ENCODE data around the gene SNX6. TPM values are rescaled to one million over a fixed set of nuclear protein-coding genes. Genes with fewer than 3 reads are reported as not detected.
"Not testable (repeated sequence)": the region's sequence is repeated elsewhere in the genome, so short reads cannot be mapped to it uniquely, and the experiment has no call there.

The SNX6 gene
- total RNA-seq, 1 experiment from 2014 or later: 64.2 TPM

DNA sequence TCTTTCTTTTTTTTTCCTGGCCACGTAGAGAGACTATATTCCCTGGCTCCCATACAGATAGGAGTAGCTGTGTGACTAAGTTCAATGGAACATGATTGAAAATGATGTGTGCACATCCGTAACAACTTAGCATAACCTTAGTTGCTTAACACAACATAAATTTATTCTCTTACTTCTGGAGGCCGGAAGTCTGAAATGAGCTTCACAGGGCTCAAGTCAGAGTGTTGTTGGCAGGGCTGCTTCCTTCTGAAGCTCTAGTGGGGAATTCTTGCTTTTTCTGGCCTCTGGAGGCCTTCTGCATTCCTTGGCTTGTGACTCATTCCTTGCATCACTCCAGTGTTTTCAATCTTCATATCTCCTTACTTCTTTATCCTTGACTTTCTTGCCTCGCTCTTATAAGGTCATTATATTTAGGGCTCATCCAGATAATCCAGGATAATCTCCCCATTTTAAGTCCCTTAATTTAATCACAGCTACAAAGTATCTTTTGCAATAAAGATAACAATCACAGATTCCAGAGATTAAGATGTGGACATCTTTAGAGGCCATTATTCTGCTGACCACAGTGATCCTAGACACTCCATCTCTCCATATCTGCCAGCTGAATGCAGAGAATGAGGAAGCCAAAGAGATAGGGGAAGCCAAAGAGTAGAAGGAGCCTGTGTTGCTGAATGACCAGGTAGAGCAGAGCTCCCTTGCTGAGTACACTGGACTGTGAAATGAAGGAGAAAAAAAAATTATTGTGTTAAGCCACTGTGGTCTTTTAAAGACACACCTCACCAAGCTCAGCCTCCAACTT, 21.0 kb upstream of the SNX6 start:
- Histone ChIP-seq H3K9me3 (ENCODE audit: low read depth, low read length, poor library complexity, severe bottlenecking) (no peaks in the 10 kb centered on the region), H3K27me3 (replicated peaks; ENCODE audit: insufficient read depth, low read depth, low read length, poor library complexity) (no peaks in the 10 kb centered on the region), H3K4me1 (ENCODE audit: insufficient read depth, low read length, poor library complexity, severe bottlenecking) (no peaks in the 10 kb centered on the region), H3K4me3 (ENCODE audit: low read depth, low read length, poor library complexity, severe bottlenecking) (no peak overlapping the region), H3K36me3 (ENCODE audit: insufficient read depth, low read length, poor library complexity, severe bottlenecking) (no peaks in the 10 kb centered on the region), H3K27ac (ENCODE audit: low read depth, low read length, poor library complexity, severe bottlenecking) (no peak overlapping the region)
- intact Hi-C loops (cut with micrococcal nuclease; ENCODE audit: unreplicated experiment): no loop called here
- DNase-seq (ENCODE audit: low spot score): peak; percentile 82
- no TSS peak for BruUV-seq (replicated peaks)
- TF ChIP-seq, protein P1, sequence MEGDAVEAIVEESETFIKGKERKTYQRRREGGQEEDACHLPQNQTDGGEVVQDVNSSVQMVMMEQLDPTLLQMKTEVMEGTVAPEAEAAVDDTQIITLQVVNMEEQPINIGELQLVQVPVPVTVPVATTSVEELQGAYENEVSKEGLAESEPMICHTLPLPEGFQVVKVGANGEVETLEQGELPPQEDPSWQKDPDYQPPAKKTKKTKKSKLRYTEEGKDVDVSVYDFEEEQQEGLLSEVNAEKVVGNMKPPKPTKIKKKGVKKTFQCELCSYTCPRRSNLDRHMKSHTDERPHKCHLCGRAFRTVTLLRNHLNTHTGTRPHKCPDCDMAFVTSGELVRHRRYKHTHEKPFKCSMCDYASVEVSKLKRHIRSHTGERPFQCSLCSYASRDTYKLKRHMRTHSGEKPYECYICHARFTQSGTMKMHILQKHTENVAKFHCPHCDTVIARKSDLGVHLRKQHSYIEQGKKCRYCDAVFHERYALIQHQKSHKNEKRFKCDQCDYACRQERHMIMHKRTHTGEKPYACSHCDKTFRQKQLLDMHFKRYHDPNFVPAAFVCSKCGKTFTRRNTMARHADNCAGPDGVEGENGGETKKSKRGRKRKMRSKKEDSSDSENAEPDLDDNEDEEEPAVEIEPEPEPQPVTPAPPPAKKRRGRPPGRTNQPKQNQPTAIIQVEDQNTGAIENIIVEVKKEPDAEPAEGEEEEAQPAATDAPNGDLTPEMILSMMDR (conservative IDR thresholded peaks at IDR 0.05; ENCODE audit: low read depth, low read length): no peak
- no peak for TF ChIP-seq EZH2 (IDR thresholded peaks at IDR 0.05; ENCODE audit: borderline replicate concordance, low read depth, low read length, poor library complexity, severe bottlenecking)
- ChIA-PET CTCF (no interaction called here), POLR2A (ENCODE audit: low non-redundant PET) (no interaction called here)

DNA sequence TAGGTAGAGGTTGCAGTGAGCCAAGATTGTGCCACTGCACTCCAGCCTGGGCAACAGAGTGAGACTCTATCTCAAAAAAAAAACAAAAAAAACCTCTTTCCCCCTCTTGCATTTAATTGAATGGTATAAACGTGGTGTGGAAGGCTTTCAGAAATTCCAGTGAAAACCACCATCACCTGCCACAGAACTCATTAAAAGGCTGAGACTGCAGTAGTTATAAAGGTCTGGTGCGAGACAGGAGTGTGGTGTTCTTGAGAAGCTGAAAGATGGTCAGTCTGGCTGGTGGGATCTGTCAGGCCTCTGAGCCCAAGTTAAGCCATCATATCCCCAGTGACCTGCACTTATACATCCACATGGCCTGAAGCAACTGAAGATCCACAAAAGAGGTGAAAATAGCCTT, 20.1 kb upstream of the SNX6 start:
- DNase-seq (ENCODE audit: low spot score); BruUV-seq (replicated peaks); POLR2A ChIA-PET (ENCODE audit: low non-redundant PET); H3K36me3 ChIP-seq (ENCODE audit: insufficient read depth, low read length, poor library complexity, severe bottlenecking); H3K4me1 ChIP-seq (ENCODE audit: insufficient read depth, low read length, poor library complexity, severe bottlenecking); H3K4me3 ChIP-seq (ENCODE audit: low read depth, low read length, poor library complexity, severe bottlenecking); CTCF ChIA-PET; H3K9me3 ChIP-seq (ENCODE audit: low read depth, low read length, poor library complexity, severe bottlenecking); H3K27ac ChIP-seq (ENCODE audit: low read depth, low read length, poor library complexity, severe bottlenecking); intact Hi-C loops (cut with micrococcal nuclease; ENCODE audit: unreplicated experiment); H3K27me3 ChIP-seq (replicated peaks; ENCODE audit: insufficient read depth, low read depth, low read length, poor library complexity): not testable (repeated sequence)

DNA sequence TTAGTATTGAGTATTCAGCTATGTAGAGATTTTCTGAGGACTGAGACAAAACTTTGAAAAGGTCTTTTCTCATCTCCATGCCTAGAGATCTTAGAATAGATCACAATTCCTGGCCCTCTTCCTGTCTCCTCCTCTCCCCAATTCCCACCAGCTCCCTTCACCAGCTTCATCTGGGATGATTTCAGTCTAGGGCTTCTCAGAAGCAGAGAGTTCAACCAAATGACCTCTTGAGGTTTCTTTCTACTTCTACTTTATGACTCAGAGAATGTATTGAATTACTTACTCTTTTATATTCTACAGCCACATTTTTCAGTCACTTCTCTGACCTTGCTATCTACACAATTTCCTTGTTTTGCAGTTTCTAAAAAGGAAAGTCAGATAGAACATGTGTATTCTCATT, 19.4 kb upstream of the SNX6 start:
- DNase-seq (ENCODE audit: low spot score): no peak
- no peak overlapping the region for H3K4me3 ChIP-seq (ENCODE audit: low read depth, low read length, poor library complexity, severe bottlenecking)
- H3K4me1 ChIP-seq (ENCODE audit: insufficient read depth, low read length, poor library complexity, severe bottlenecking): no peaks in the 10 kb centered on the region
- intact Hi-C loops (cut with micrococcal nuclease; ENCODE audit: unreplicated experiment): no loop called here
- H3K27me3 ChIP-seq (replicated peaks; ENCODE audit: insufficient read depth, low read depth, low read length, poor library complexity): no peaks in the 10 kb centered on the region
- TF ChIP-seq, protein P1 (conservative IDR thresholded peaks at IDR 0.05; ENCODE audit: low read depth, low read length): no peak
- ChIA-PET CTCF (no interaction called here), POLR2A (ENCODE audit: low non-redundant PET) (no interaction called here)
- H3K27ac ChIP-seq (ENCODE audit: low read depth, low read length, poor library complexity, severe bottlenecking): no peak overlapping the region
- no TSS peak for BruUV-seq (replicated peaks)
- no peaks in the 10 kb centered on the region for H3K36me3 ChIP-seq (ENCODE audit: insufficient read depth, low read length, poor library complexity, severe bottlenecking)
- H3K9me3 ChIP-seq (ENCODE audit: low read depth, low read length, poor library complexity, severe bottlenecking): no peaks in the 10 kb centered on the region

DNA sequence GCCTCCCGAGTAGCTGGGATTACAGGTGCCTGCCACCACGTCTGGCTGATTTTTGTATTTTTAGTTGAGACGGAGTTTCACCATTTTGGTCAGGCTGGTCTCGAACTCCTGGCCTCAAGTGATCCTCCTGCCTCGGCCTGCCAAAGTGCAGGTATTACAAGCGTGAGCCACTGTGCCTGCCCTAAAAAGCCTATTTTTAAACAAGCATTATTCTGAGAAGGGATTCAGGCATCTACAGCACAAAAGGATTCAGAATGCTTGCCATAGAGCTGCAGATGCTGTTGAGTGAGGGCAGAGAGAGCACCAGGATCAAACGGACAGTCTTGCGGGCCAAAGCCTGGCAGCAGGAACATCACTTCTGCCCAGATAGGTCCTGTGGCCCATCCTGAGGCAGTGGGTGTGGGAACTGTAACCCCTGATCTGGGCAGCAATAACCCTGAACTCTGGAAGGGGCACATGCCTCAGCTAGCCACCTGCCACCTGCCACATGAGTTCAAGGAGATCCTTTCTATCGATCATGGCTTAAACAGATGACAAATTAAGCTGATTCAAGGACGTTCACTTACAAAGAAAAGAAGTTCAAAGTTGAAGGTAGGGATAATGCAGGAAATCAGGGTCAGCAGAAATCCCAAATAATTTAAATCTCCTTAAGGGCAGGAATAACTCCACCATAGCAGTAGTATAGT, 16.8 kb upstream of the SNX6 start:
- H3K36me3 ChIP-seq (ENCODE audit: insufficient read depth, low read length, poor library complexity, severe bottlenecking): no peaks in the 10 kb centered on the region
- DNase-seq (ENCODE audit: low spot score): no peak
- TF ChIP-seq, protein P1 (conservative IDR thresholded peaks at IDR 0.05; ENCODE audit: low read depth, low read length): no peak
- no peak for TF ChIP-seq EZH2 (IDR thresholded peaks at IDR 0.05; ENCODE audit: borderline replicate concordance, low read depth, low read length, poor library complexity, severe bottlenecking)
- no peak overlapping the region for H3K27ac ChIP-seq (ENCODE audit: low read depth, low read length, poor library complexity, severe bottlenecking)
- H3K9me3 ChIP-seq (ENCODE audit: low read depth, low read length, poor library complexity, severe bottlenecking): no peaks in the 10 kb centered on the region
- intact Hi-C loops (cut with micrococcal nuclease; ENCODE audit: unreplicated experiment): no loop called here
- no peaks in the 10 kb centered on the region for H3K4me1 ChIP-seq (ENCODE audit: insufficient read depth, low read length, poor library complexity, severe bottlenecking)
- CTCF ChIA-PET: no interaction called here
- no peaks in the 10 kb centered on the region for H3K27me3 ChIP-seq (replicated peaks; ENCODE audit: insufficient read depth, low read depth, low read length, poor library complexity)
- H3K4me3 ChIP-seq (ENCODE audit: low read depth, low read length, poor library complexity, severe bottlenecking): no peak overlapping the region
- POLR2A ChIA-PET (ENCODE audit: low non-redundant PET): no interaction called here
- BruUV-seq (replicated peaks): no TSS peak
